ENCODE data around the gene TBXAS1.

The TBXAS1 gene

DNA sequence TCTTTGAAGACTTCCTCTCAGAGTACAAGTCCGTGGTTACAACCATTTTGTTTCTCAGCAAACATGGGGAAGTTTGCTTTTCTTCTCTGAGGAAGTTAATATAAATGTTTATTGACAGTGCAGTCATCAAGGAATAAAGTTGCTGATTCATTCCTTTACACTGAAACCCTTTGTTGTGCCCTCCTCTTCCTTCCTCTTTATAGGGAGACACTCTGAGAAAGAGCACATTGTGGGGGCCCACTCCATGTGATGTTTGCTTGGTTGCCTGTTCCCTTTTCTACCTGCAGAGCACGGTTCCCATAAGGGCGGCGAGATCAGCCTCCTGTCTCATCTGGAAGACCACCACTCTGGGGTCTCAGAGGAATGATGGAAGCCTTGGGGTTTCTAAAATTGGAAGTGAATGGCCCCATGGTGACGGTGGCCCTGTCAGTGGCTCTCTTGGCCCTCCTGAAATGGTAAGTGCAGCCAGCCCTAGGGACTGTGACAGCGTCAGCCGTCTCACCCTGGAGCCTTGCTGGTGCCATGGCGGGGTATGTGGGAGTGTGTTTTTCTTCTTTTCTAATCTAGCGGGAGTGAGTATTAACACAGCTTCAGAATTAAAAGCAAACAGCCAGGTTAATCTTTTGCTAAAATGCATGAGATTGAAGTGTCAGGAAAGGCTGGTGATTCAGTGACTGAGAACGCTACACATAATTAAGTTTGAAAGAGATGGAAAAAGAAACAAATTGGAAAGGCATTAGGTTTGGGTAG, at the start of gene TBXAS1:
Gene TBXAS1, plus strand, starts transcription at position 240 of the 750 bp plus-strand sequence. Its CDS starts 127 bp downstream, at position 367.
- FAIRE-seq: no peak

DNA sequence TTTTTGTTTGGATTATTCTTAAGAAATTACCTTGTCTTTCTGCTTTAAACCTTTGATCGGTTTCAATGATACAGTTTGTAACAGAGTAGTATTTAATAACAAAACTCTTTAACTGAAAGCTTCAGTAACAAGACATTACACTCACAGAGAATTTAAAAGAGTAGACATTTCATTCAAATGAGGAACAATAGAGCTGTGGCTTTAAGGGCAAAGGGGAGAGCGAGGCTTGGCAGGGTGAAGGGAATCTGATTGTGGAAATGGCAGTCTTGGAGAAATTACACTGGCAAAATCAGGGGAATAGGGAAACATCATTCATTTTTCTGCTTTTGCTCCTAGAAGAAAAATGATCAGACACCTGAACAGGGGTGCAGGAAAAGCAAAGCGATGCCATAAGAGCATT, 46.1 kb upstream of the TBXAS1 start:
- no peak for FAIRE-seq

DNA sequence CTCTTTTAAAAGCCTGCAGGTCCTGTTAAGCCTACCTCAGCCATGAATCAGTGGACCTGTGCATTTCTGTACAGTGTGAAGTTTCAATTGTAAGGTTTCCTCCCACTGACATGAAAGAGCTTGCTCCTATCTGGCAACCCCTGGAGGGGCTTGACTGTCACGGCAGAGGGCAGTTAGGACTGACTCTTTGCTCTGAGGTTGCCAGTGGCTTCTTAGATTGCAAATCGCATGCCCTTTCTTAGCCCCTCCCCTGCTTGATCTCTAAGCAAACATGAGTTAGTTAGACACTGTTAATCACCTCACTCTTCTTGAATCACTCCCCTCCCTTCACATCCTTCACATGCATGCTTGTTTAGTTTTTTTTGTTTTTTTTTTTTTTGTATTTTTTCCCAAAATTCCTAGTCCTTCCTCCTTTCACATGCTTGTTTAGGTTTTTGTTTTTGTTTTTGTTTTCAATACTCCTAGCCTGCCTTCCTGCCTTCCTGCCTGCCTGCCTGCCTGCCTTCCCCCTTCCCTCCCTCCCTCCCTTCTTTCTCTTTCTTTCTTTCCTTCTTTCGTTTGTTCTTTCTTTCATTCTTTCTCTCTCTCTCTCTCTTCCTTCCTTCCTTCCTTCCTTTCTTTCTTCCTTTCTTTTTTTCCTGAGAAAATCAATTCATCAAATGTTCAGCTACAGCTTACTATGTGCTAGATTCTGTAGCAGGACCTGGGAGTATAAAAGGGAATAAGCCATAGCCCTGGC, 45.2 kb upstream of the TBXAS1 start:
- FAIRE-seq: no peak

DNA sequence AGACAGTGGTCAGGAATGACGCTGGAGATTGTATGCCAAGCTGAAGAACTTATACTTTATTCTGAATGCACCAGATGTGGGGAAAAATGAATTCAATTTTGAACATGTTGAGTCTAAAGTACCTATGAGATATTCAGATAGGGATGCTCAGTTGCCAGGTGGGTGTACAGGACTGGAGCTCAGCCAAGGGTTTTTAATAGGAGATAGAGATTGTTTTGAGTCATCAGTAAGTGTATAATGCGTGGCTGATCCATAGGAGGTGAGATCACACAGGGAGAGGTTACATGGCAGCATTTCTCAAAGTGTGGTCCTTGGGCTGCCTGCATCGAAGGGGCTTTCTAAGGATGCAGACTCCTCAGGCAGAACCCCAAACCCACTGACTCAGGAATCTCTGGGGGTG, 44.4 kb upstream of the TBXAS1 start:
- no peak for FAIRE-seq

DNA sequence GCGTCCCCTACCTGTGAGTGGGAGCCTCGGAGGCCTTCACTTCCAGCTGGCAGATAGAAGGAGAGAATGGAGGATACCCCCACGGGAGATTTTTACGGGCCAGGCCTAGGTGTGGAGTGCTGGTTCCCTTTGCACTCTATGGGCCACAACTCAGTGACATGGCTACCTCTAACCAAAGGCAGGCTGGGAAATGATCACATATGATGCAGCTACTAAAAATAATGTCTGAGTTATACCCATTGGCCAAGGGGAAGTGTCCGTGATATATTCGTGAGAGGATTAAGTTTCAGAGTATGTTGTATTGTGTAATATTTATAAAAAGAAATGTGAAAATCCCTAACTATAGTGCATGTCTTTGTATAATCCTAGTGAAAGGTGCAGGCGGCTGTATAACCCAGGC, 37.7 kb upstream of the TBXAS1 start:
- no peak for FAIRE-seq

DNA sequence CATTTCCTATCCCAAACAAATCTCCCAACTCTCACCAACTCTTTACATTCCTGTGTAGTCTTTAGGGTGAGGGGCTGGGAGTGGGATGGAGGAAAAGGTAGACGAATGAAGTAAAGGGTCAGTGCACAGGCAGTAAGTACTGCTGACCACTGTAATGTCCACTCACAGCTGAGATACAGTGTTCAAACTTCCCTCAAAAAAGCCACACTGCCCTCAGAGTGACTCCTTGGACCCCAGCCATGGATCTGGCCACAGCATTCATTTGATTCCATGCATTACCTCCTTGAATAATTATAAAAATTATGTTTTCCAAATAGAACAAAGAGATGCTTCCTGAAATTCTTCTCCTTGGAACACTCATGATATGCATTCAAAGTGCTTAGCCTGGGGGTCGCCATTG, 31.5 kb upstream of the TBXAS1 start:
- FAIRE-seq: no peak

DNA sequence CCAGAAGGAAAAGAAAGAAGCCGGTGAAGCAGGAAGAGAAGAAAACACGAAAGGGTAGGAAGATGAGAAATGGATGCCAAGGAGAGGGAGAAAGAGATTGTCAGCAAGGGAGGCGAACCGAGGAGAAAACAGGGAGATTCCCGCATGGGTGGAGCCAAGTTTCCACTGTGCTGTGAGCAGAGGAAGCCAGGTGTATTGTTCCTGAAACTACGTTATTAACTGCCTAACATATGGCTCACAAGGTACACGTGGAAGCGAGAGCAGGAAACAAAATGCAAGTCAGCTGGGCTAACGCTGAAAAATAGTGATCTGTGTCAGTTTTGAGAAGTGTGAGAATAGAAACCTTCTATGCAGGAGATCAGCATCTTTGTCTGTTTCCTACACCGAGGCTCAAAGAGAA, 30.8 kb upstream of the TBXAS1 start:
- FAIRE-seq: no peak

DNA sequence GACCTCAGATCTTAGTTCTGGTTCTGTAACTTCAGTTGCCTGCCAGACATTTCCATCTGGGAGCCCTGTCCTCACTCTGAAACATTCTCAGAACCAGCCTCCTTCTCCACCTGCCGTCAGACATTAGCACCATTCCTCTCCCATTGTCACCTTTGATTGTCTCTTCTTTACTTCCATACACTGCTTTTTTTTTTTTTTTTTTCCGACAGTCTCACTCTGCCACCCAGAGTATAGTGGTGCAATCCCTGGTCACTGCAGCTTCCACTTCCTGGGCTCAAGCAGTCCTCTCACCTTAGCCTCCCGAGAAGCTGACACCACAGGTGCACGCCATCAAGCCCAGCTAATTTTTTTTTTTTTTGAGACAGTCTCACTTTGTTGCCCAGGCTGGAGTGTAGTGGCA, 30.2 kb upstream of the TBXAS1 start:
- no peak for FAIRE-seq

DNA sequence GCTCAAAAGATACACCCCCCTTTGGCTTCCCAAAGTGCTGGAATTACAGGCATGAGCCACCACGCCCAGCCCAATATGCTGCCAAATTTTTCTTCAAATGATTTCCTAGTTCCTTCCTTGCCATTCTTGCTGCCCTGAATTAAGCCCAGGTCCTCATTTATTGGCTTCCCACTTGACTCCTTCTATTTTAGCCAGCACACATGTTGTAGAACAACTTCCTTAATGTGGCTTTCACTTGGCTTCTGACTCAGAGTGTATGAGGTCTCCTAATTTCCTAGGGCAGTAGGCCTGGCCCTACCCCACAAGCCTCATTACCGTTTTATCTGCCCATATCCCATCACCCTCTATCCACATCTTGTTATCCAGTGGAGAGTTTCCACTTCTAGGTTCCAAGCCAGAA, 29.5 kb upstream of the TBXAS1 start:
- no peak for FAIRE-seq

DNA sequence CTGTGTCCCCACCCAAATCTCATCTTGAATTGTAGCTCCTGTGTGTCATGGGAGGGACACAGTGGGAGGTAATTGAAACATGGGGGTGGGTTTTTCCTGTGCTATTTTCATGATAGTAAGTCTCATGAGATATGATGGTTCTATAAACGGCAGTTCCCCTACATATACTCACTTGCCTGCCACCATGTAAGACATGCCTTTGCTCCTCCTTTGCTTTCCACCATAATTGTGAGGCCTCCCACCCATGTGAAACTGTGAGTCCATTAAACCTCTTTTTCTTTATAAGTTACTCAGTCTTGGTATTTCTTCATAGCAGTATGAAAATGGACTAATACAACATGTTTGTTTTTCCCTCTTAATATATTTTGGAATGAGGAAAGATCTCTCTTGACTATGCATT, 24.5 kb upstream of the TBXAS1 start:
- FAIRE-seq: no peak

DNA sequence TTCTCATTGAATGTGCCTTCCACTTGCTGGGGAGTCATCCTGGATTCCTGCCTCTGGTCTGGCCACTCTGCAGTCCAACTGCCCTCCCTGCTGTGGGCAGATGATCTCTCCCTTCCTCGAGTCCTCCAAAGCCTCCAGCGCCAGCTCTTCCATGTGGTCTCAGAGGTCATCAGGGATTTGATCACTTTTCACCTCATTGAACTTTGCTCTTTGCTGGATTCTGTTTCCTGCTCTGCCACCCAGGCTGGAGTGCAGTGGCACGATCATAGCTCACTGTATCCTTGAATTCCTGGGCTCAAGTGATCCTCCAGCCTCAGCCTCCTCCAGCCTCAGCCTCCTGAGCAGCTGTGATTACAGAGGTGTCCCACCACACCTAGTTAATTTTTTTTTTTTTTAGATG, 22.1 kb upstream of the TBXAS1 start:
- FAIRE-seq: no peak

DNA sequence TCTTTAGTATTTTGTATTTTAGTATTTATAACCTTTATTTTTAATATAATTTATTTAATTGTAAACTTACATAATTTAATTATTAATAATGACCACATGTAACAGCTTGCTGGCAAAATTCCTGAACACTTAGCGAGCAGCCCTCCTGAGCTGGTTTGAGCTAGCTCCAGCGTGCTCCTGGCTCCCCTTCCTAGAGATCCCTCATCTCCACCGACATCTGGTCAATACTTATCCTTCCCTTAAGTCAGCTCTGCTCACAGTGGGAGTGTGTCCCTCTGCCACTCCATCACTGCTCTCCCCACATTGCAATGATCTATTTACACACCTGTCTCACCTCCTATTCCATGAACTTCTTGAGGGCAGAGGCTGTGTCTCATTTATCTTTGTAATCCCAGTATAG, 20.6 kb upstream of the TBXAS1 start:
- FAIRE-seq: no peak

DNA sequence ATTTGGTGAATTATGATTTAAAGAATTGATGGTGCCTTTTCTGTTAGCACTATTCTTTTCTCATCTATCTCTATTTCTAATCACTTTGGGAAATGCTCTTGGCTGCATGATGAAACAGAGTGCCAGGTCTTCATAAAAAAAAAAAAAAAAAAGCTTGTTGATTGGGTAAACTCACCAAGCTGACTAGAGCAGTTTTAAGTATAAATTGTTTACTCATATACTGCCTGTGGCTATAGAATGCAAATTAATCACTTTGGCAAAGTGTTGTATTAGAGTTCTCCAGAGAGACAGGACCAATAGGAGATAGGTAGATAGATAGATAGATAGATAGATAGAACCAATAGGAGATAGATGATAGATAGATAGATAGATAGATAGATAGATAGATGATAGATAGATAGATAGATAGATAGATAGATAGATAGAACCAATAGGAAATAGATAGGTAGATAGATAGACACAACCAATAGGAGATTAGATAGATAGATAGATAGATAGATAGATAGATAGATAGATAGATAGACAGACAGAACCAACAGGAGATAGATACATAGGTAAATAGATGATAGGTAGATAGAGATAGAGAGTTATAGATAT, 20.1 kb upstream of the TBXAS1 start:
- no peak for FAIRE-seq

DNA sequence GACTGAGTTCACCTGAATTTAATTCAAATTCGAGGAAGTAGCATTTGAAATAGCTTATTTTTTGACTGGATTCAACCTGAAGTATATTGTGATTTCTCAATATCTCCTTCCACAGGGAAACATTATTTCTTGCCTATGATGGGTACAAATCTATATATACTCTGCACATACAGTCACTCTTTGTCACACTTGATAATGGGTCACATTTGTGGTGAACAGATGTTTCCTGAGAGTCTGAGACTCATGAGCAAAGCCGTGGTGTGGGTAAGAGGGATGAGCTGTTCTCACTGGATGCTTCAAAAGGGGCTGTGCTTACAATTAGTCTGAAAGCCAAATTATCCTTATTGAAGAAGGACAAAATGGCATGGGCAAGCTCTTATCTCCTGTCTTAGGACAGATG, 18.0 kb upstream of the TBXAS1 start:
- no peak for FAIRE-seq

DNA sequence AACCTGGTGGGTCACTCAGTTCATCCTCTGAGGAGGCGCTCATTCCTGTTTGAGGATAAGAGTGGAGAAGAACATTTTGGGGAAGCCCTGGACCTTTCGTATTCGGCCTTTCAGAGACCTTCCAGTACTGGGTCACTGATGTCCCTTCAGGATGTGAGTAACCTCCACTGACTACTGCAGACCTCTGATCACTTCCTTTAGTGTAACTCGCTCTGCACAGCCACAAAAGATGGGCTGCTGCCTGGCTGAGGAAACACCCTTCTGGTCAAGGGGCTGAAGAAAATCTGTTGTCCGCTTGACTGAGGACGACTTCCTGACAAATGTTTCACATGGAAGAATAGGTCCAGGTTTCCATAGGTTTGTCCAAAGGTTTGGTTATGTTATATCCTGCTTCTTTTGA, 15.9 kb upstream of the TBXAS1 start:
- no peak for FAIRE-seq

DNA sequence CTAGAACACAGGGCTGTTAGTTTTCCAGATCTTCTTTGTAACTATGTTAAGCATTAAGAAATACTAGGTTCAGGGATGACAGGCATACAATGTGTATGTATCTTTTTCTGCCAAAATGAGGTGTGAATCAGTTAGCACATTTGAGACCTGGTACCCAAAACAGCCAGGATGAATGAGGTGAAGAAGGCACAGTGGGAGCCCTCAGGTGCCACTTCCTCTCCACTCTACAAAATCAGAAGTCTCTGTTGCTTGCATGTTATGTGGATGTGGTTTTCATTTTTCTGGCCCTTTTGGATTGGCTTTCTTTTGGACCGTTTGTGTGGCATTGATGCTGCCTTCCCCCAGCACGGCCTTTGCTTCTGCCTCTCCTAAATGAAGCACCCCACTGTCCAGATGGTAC, 15.4 kb upstream of the TBXAS1 start:
- FAIRE-seq: no peak

DNA sequence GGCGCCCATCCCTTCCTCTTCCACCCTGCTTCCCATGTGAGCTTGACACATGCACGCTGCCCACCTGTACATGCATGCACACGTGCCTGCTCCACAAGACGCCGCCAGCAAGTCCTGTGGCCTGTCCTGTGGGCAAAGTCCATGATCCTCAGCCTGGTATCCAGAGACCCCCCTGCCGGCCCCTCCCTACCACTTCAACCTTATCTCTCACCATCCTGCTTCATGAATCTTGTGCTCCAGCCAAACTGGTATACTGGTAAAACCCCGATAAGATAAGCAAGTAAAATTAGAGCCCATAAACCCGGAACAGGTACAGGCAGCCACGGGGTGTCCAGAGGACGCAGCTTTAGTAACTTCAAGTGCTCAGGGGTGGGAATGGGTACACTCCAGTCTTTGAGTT, 11.8 kb upstream of the TBXAS1 start:
- FAIRE-seq: no peak

DNA sequence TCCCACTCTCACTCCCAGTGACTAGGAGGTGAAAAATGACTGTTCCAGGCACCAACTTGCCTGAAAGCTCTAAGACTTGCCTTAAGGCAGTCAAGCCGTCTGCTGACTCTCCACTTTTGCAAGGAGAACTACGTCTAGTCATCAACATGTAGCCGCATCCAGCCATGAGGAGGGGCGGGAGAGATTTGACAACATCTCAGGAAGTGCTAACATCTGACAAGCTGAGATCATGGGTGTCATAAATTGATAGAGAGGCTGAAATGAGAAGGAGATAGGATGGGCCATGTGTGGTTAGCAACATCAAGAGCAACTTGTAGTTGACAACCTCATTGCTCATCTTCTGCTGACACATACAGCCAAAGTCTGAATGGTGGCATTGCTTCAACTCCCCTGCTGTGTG, 9.0 kb upstream of the TBXAS1 start:
- no peak for FAIRE-seq

DNA sequence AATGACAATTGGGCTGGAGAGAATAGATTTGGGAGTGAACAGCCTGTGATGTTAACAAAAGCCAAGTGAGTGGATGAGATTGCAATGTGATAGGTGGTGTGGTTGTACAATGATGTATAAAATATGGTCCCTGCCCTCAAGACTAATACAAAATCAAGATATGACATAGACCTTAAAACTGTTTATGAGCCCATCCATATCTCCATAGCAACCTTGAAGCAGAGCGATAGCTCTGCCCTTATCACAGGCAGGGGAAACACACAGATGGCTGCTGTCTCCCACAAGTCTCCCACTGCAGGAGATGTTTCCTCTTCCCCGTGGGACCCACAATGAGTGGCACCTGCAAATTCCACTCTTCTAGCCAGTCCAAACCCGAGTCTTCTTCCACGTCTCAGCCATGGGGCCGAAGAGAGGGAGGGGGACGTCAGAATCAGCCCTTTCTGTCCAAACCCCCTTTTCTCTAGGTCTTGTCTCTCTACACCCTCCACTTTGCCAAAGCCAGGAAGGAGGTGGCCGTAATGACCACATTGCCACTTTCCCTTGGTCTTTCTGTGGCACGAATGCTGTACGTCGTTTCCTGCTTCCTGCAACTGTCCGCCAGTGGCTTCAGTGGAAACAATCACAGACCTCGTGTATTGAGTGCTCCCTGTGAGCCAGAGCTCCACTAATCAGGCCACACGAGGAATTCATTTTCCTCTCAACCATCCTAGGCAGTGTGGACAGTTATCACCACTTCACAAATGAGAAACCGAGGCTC, 7.5 kb upstream of the TBXAS1 start:
- FAIRE-seq: no peak

DNA sequence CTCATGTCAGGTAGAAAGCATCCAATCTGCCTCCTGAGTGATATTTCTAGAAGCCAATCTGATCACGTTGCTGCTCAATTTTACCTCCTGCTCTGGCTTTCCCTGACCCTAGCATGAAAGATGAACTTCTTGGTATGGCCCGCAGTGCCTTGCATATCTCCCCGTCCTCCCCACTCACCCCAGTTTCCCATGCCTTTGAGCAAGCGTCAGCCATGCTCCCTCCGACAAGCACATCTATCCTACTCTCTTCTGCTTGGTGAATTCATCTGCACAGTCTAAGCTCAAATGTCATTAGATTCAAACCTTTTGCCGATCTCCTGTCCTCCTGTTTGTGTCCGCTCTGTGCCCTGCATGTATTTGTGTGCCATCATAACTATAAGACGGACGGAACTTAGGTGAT, 6.2 kb upstream of the TBXAS1 start:
- FAIRE-seq: no peak

DNA sequence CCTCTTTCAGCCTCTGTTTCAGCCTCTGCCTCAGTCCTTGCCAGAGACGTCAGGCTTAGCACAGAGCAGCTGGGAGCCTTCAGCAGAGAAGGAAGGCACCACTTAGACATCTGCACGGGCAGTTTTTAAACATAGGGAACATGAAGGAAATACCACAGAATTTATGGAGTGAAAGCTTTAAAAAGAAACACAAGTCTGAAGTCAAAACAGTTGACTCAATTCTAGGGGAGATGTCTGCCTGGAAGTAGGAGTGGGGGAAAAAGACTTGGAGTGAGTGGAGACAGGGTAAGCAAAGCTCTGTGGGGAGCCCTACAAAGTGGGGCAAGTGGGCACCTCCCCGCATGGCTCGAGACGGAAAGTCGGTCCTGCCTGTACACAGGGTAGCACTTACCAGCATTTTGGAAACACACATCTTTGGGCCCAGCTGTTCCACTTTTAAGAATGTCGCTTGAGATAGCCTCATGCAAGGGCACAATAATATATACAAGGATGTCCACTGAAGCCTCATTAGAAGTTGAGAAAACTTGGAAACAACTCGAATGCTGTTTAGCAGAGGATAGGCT, 5.0 kb upstream of the TBXAS1 start:
- no peak for FAIRE-seq

DNA sequence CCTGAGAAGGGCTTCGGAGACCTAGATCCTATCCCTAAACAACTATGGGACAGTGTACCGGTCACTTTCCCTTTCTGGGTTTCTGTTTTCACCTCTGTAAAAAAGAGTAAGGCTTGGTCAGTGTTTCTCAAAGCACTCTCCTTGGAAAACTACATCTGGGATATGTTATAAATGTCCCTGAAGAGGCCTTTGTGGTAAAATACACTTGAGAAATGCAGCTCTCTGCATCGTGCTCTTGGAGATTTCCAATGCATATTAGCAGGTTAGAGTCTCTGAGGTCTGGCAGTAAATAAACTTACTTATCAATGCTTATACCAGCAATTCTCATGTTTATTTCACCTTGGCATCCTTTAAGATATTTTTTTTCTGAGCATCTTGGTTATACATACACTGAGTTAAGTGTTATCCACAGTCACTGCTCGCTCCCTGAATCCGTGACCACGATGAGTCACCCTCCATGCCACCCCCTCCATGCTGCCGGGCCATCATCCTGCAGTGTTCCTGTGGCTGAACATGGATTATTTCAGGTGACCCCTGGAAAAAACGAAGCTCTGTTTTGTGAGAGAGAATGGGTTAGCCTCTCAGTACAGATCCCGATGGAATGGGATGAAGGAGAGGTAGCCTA, 3.3 kb upstream of the TBXAS1 start:
- FAIRE-seq: no peak

DNA sequence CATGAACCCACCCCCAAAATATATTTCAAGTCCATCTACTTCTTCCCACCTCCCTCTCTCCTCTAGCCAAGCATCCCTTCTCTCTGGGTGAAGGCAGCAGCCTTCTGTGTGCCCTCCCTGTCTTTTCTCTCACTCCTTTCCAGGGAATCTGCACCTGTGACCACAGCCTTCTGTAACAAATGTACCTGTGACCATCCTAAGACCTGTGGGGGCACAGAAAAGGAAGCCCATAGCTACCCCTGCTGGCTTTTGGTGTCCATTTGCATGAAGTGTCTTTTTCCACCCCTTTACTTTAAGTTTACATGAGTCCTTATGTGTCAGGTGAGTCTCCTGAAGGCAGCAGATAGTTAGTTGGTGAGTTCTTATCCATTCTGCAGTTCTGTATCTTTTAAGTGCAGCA, 2.0 kb upstream of the TBXAS1 start:
- no peak for FAIRE-seq

All from A204.1 (cell line).